RWPE1 (cell line): Measurements from ENCODE around the gene CAMK2G.
A peak's percentile ranks its signal among the peaks of the same experiment; 100 is the strongest.

Experiments used
- CTCF ChIA-PET: fragments of 350-600 bp; sonication (Branson Sonifier 250); formaldehyde crosslinking; extraction: SDS; loops from one replicate; lab custom pipeline; 2021; lab: Yijun Ruan, JAX
- POLR2A ChIA-PET: fragments of 400-600 bp; formaldehyde crosslinking; extraction: SDS; loops from one replicate; lab custom pipeline; 2020; ENCODE audit warnings: antibody characterized with exemption; ENCODE audit not compliant: low non-redundant PET; lab: Yijun Ruan, JAX
- DNase-seq: peaks from one replicate; pipeline ENCODE4 v3.0.0; 2012; ENCODE audit warnings: low spot score
- H3K27ac ChIP-seq: fragments of 450-650 bp; 2 replicates; pipeline ENCODE4 v1.5.1; 2017
- CTCF ChIP-seq: fragments of 450-650 bp; conservative IDR thresholded peaks from 2 replicates; pipeline ENCODE4 v1.5.1; 2017; ENCODE audit warnings: low read depth, mild to moderate bottlenecking

The CAMK2G gene

GRCh38 chr10:73916761-73917470 is 42.6 kb upstream of the CAMK2G start:
- CTCF ChIA-PET = interaction anchor here (0.7 to 3.4 kb wide), 2 partner anchors 11 to 23 kb away, joined by 3 to 16 read pairs; no protein-coding TSS in a partner anchor
- POLR2A ChIA-PET = interaction anchor here (1.0 to 1.5 kb wide), 2 partner anchors 29 to 31 kb away, joined by 3 to 10 read pairs; no protein-coding TSS in a partner anchor
- no peak for TF ChIP-seq CTCF
- H3K27ac ChIP-seq = peak overlapping the region; percentile 89
- no peak for DNase-seq

GRCh38 chr10:73915206-73915851 is 41.0 kb upstream of the CAMK2G start:
- H3K27ac ChIP-seq = peak overlapping the region; percentile 89
- no peak for DNase-seq
- ChIA-PET CTCF (interaction anchor here (1.1 to 3.4 kb wide), 2 partner anchors 25 to 27 kb away, joined by 3 to 16 read pairs; no protein-coding TSS in a partner anchor), POLR2A (interaction anchor here (6.0 kb wide), 1 partner anchor 27 kb away, joined by 28 read pairs; no protein-coding TSS in a partner anchor)
- no peak for TF ChIP-seq CTCF

- peak overlapping the region; percentile 89 for H3K27ac ChIP-seq
- no peak for TF ChIP-seq CTCF
- no peak for DNase-seq
- CTCF ChIA-PET = interaction anchor here (3.4 to 5.5 kb wide), 2 partner anchors 26 to 27 kb away, joined by 16 to 29 read pairs; no protein-coding TSS in a partner anchor
- POLR2A ChIA-PET = interaction anchor here (6.0 kb wide), 1 partner anchor 26 kb away, joined by 28 read pairs; no protein-coding TSS in a partner anchor
These were observed 39.7 kb upstream of the CAMK2G start for GRCh38 chr10:73914036-73914435.

- ChIA-PET POLR2A (interaction anchor here (6.0 kb wide), 1 partner anchor 23 kb away, joined by 28 read pairs; no protein-coding TSS in a partner anchor), CTCF (interaction anchor here (0.6 to 5.5 kb wide), 5 partner anchors 9 to 189 kb away, joined by 3 to 29 read pairs (median 3); no protein-coding TSS in a partner anchor)
- H3K27ac ChIP-seq = peak overlapping the region; percentile 89
- no peak for TF ChIP-seq CTCF
- no peak for DNase-seq
These were observed 37.2 kb upstream of the CAMK2G start for GRCh38 chr10:73911553-73912004.

- ChIA-PET POLR2A (interaction anchor here (0.7 to 6.0 kb wide), 2 partner anchors 9 to 23 kb away, joined by 6 to 28 read pairs; no protein-coding TSS in a partner anchor), CTCF (interaction anchor here (0.6 to 5.5 kb wide), 9 partner anchors 8 to 189 kb away, joined by 3 to 29 read pairs (median 3); no protein-coding TSS in a partner anchor)
- no peak for DNase-seq
- no peak for TF ChIP-seq CTCF
- peak within 1 kb of the TSS; percentile 89 for H3K27ac ChIP-seq
These were observed 36.6 kb upstream of the CAMK2G start, which contains the start of gene PLAU for GRCh38 chr10:73910764-73911552. TSS of gene PLAU (plus strand) at chr10:73911132. CDS start at chr10:73911556, 424 bp downstream.
